ENCODE measurements around the gene SLC34A1. TPM values are rescaled to one million over a fixed set of nuclear protein-coding genes. Genes with fewer than 3 reads are reported as not detected.

SLC34A1 gene
- total and polyA plus RNA-seq, 2 experiments from 2014 or later, result not detected

DNA sequence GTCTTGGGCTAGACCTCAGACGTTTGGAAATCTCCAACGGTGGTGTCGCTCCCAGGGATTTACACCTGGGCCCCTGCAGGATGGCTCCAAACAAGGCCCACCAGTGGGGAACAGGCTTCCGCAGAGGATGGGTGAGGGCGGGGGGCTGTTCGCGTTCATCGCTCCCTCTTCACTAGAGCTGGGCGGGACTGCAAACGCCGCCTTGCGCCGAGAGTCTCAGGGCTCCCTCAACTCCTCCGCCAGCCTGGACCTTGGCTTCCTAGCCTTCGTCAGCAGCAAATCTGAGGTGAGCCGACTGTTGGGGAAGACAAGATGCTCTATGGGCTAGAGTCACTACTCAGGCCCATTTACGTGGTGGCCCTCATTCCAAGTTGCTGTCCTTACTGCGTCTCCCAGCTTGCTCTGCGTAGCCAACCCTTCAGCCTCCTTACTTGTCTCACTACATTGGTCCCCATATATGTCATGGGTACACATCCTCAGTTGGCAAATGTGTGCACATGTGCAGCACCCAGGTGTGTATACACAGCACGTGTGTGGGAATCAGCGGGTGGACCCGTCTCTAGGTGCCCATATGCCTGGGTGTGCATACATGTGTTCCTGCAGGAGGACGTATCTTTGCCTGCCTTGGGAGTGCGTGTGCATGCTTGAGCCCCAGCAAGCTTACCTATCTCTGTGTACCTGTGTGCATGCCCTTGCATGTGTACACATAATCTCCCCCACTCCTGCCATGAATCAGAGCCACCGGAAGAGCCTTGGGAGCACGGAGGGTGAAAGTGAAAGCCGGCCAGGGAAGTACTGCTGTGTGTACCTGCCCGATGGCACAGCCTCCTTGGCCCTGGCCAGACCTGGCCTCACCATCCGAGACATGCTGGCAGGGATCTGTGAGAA is 16.0 kb upstream of the SLC34A1 start (continued):
- TF ChIP-seq, protein P1, sequence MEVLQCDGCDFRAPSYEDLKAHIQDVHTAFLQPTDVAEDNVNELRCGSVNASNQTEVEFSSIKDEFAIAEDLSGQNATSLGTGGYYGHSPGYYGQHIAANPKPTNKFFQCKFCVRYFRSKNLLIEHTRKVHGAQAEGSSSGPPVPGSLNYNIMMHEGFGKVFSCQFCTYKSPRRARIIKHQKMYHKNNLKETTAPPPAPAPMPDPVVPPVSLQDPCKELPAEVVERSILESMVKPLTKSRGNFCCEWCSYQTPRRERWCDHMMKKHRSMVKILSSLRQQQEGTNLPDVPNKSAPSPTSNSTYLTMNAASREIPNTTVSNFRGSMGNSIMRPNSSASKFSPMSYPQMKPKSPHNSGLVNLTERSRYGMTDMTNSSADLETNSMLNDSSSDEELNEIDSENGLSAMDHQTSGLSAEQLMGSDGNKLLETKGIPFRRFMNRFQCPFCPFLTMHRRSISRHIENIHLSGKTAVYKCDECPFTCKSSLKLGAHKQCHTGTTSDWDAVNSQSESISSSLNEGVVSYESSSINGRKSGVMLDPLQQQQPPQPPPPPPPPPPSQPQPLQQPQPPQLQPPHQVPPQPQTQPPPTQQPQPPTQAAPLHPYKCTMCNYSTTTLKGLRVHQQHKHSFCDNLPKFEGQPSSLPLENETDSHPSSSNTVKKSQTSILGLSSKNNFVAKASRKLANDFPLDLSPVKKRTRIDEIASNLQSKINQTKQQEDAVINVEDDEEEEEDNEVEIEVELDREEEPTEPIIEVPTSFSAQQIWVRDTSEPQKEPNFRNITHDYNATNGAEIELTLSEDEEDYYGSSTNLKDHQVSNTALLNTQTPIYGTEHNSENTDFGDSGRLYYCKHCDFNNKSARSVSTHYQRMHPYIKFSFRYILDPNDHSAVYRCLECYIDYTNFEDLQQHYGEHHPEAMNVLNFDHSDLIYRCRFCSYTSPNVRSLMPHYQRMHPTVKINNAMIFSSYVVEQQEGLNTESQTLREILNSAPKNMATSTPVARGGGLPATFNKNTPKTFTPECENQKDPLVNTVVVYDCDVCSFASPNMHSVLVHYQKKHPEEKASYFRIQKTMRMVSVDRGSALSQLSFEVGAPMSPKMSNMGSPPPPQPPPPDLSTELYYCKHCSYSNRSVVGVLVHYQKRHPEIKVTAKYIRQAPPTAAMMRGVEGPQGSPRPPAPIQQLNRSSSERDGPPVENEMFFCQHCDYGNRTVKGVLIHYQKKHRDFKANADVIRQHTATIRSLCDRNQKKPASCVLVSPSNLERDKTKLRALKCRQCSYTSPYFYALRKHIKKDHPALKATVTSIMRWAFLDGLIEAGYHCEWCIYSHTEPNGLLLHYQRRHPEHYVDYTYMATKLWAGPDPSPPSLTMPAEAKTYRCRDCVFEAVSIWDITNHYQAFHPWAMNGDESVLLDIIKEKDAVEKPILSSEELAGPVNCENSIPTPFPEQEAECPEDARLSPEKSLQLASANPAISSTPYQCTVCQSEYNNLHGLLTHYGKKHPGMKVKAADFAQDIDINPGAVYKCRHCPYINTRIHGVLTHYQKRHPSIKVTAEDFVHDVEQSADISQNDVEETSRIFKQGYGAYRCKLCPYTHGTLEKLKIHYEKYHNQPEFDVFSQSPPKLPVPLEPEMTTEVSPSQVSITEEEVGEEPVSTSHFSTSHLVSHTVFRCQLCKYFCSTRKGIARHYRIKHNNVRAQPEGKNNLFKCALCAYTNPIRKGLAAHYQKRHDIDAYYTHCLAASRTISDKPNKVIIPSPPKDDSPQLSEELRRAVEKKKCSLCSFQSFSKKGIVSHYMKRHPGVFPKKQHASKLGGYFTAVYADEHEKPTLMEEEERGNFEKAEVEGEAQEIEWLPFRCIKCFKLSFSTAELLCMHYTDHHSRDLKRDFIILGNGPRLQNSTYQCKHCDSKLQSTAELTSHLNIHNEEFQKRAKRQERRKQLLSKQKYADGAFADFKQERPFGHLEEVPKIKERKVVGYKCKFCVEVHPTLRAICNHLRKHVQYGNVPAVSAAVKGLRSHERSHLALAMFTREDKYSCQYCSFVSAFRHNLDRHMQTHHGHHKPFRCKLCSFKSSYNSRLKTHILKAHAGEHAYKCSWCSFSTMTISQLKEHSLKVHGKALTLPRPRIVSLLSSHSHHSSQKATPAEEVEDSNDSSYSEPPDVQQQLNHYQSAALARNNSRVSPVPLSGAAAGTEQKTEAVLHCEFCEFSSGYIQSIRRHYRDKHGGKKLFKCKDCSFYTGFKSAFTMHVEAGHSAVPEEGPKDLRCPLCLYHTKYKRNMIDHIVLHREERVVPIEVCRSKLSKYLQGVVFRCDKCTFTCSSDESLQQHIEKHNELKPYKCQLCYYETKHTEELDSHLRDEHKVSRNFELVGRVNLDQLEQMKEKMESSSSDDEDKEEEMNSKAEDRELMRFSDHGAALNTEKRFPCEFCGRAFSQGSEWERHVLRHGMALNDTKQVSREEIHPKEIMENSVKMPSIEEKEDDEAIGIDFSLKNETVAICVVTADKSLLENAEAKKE (CRISPR knock-in tag; IDR thresholded peaks at IDR 0.05), result no peak
- no peak for TF ChIP-seq ZNF114 (CRISPR knock-in tag; IDR thresholded peaks at IDR 0.05)
- no peak for TF ChIP-seq POLR2AphosphoS5 (IDR thresholded peaks at IDR 0.05; ENCODE audit: low read depth)
- TF ChIP-seq, protein P2, sequence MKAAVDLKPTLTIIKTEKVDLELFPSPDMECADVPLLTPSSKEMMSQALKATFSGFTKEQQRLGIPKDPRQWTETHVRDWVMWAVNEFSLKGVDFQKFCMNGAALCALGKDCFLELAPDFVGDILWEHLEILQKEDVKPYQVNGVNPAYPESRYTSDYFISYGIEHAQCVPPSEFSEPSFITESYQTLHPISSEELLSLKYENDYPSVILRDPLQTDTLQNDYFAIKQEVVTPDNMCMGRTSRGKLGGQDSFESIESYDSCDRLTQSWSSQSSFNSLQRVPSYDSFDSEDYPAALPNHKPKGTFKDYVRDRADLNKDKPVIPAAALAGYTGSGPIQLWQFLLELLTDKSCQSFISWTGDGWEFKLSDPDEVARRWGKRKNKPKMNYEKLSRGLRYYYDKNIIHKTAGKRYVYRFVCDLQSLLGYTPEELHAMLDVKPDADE (IDR thresholded peaks at IDR 0.05), result no peak
- TF ChIP-seq EZH2phosphoT487 (IDR thresholded peaks at IDR 0.05; ENCODE audit: unreplicated experiment), result no peak
- no peak for TF ChIP-seq CREB1 (CRISPR knock-in tag; IDR thresholded peaks at IDR 0.05; ENCODE audit: low read depth)

Data from GM23338 (cell line).